Measurements from ENCODE around the gene ANKRD23.

The ANKRD23 gene

DNA sequence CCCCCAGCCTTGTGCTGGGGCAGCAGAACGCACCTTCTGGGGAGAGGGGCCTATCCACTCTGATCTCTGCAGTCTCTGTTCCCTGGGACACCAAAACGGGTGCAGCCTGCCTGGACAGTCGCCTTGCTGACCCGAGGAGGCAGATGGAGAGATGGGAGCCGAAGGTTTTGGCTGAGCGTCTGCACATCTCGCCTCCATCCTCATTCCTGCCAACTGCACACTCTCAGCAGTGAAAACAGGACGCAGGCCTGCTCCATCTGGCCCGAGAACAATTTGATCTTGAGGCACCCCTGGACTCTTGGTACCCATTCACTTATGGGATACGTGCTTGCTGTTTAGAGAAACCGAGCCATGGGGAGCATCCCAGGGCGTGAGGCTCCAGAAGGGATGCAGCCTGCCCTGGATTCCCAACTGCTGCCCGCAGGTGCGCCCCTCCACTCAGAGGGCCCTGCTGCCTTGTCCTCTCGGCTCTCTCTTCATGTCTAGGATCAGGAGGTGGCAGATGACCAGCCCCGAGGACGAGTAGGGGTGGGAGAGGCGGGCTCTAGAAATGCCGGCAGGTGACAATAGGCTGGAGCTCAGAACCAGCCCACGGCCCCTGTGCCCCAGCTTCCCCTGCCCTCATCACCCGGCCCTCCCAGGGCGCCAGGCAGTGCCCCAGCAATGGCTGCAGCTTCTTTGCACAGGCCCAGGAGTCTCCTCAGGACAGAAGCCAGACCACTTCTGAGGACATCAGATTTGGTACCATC is 35.1 kb upstream of the ANKRD23 start:
- 91% methylated on average over 22 of the region's 22 CpGs for WGBS
- H3K27me3 ChIP-seq (ENCODE audit: control insufficient read depth in 1 of 2, insufficient read depth in 1 of 2, low read length in 2 of 2), result peaks cover 24 to 41% of the 10 kb centered on the region in 2 experiments

DNA sequence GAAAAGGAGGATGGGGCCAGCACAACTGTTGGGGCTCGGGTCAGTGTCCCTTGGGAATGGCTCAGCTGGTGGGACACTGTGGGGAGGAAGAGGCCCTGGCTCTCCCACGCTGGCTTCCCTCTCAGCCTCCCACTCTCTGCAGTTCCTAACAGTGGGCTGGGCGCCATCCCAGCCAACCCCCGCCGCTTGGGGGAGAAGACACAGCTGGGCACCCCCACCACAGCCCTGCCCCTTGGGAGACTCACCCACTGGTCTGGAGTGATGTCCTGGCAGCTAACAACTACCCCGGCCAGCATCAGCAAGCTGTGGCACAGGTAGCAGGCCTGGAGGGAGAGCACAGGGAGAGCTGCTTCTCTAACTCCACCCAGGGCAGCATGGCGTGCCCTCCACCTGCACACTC is 34.4 kb upstream of the ANKRD23 start:
- no peak overlapping the region for H4K91ac ChIP-seq (ENCODE audit: low read length)
- H4K8ac ChIP-seq (ENCODE audit: low read length), result no peak overlapping the region
- no peak overlapping the region for H2BK12ac ChIP-seq (ENCODE audit: low read length in 2 of 2)
- WGBS, result 84% methylated on average over 7 of the region's 7 CpGs
- H3K27ac ChIP-seq (ENCODE audit: low read length, poor library complexity, severe bottlenecking), result no peak overlapping the region
- H3K14ac ChIP-seq (ENCODE audit: low read length in 2 of 2), result no peak overlapping the region
- peaks cover 9% of the 10 kb centered on the region for H3K4me1 ChIP-seq (ENCODE audit: control insufficient read depth, insufficient read depth, low read depth, low read length)
- H3K9me3 ChIP-seq (ENCODE audit: control insufficient read depth, low read length), result no peaks in the 10 kb centered on the region
- no peak for DNase-seq
- H3K9ac ChIP-seq (ENCODE audit: low read length), result no peak overlapping the region
- H2AK5ac ChIP-seq (ENCODE audit: low read length, severe bottlenecking), result no peak overlapping the region
- H2BK15ac ChIP-seq (ENCODE audit: low read depth, poor library complexity, severe bottlenecking), result no peak overlapping the region
- H2BK5ac ChIP-seq (ENCODE audit: low read depth, low read length, poor library complexity, severe bottlenecking), result no peak overlapping the region
- no peak overlapping the region for H3K4me2 ChIP-seq (ENCODE audit: low read length, poor library complexity, severe bottlenecking)
- H3K79me1 ChIP-seq (replicated peaks; ENCODE audit: low read length, poor library complexity, severe bottlenecking), result no peaks in the 10 kb centered on the region
- H3K4ac ChIP-seq (ENCODE audit: low read depth in 1 of 2, low read length in 2 of 2), result no peak overlapping the region
- H2BK120ac ChIP-seq (ENCODE audit: low read depth, low read length), result no peak overlapping the region
- H3K18ac ChIP-seq (ENCODE audit: low read depth in 1 of 2, low read length in 2 of 2), result no peak overlapping the region
- no peak overlapping the region for H3K4me3 ChIP-seq (ENCODE audit: insufficient read depth in 1 of 2, low read depth in 1 of 2, low read length in 2 of 2)
- H3K36me3 ChIP-seq (ENCODE audit: control insufficient read depth in 1 of 2, insufficient read depth in 2 of 2, low read depth in 1 of 2, low read length in 2 of 2), result no peaks in the 10 kb centered on the region
- H3K23ac ChIP-seq (ENCODE audit: low read length in 2 of 2), result no peak overlapping the region
- H3K27me3 ChIP-seq (ENCODE audit: control insufficient read depth in 1 of 2, insufficient read depth in 1 of 2, low read length in 2 of 2), result peaks cover 17 to 38% of the 10 kb centered on the region in 2 experiments
- no peak overlapping the region for H2AFZ ChIP-seq (ENCODE audit: low read depth, low read length)

More for the DNA sequence above, 35.1 kb upstream of the ANKRD23 start:
- Histone ChIP-seq H3K4me2 (ENCODE audit: low read length, poor library complexity, severe bottlenecking) (no peak overlapping the region), H3K4me3 (ENCODE audit: insufficient read depth in 1 of 2, low read depth in 1 of 2, low read length in 2 of 2) (no peak overlapping the region), H3K9ac (ENCODE audit: low read length) (no peak overlapping the region), H3K9me3 (ENCODE audit: control insufficient read depth, low read length) (no peaks in the 10 kb centered on the region), H3K79me1 (replicated peaks; ENCODE audit: low read length, poor library complexity, severe bottlenecking) (no peaks in the 10 kb centered on the region), H3K23ac (ENCODE audit: low read length in 2 of 2) (no peak overlapping the region), H2AK5ac (ENCODE audit: low read length, severe bottlenecking) (no peak overlapping the region), H4K91ac (ENCODE audit: low read length) (no peak overlapping the region), H3K4me1 (ENCODE audit: control insufficient read depth, insufficient read depth, low read depth, low read length) (peaks cover 9% of the 10 kb centered on the region), H2BK120ac (ENCODE audit: low read depth, low read length) (no peak overlapping the region), H2BK5ac (ENCODE audit: low read depth, low read length, poor library complexity, severe bottlenecking) (no peak overlapping the region), H4K8ac (ENCODE audit: low read length) (no peak overlapping the region), H2AFZ (ENCODE audit: low read depth, low read length) (no peak overlapping the region), H3K18ac (ENCODE audit: low read depth in 1 of 2, low read length in 2 of 2) (no peak overlapping the region), H2BK15ac (ENCODE audit: low read depth, poor library complexity, severe bottlenecking) (no peak overlapping the region), H3K14ac (ENCODE audit: low read length in 2 of 2) (no peak overlapping the region), H3K27ac (ENCODE audit: low read length, poor library complexity, severe bottlenecking) (no peak overlapping the region), H3K36me3 (ENCODE audit: control insufficient read depth in 1 of 2, insufficient read depth in 2 of 2, low read depth in 1 of 2, low read length in 2 of 2) (no peaks in the 10 kb centered on the region), H2BK12ac (ENCODE audit: low read length in 2 of 2) (no peak overlapping the region), H3K4ac (ENCODE audit: low read depth in 1 of 2, low read length in 2 of 2) (no peak overlapping the region)
- DNase-seq, result no peak

DNA sequence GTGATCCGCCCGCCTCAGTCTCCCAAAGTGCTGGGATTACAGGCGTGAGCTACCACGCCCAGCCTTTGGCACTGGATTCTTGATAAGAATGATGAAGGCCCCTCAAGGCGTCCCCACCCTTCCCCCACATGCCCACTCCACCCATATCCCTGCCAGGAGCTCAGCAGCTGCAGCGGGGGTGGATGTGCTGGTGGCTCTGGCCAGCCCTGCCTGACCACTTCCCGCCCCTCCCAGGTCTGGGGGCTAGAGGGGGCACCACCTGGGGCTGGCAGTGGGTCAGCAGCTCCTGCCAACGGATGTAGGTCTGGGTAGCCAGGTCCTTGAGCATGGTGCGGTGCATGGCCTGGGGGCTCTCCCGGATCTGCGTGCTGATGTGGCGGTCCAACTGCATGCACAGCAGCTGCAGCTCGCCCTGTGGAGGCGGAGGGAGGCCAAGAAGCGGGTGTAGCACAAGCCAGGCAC is 33.8 kb upstream of the ANKRD23 start:
- WGBS, result 90% methylated on average over 15 of the region's 15 CpGs
- H3K9me3 ChIP-seq (ENCODE audit: control insufficient read depth, low read length), result no peaks in the 10 kb centered on the region

DNA sequence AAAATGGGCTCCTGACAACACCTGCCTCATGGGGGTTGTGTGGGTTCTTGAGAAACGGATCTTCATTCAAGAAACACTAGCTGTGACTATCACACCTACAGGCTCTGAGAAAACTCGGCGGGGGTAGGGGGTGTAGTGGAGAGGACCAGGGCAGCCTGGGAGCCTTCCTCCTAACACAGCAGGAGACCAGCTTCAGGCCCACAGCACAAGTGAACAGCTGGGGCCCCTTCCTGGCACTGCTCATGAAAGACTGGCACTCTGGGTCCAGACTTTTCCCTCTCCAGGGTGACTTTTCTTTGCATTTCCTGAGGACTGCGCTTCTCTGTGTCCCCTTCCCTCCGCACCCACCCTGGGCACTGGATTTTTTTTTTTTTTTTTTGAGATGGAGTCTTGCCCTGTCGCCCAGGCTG is 33.2 kb upstream of the ANKRD23 start:
- H2BK15ac ChIP-seq (ENCODE audit: low read depth, poor library complexity, severe bottlenecking), result no peak overlapping the region
- 89% methylated on average over 6 of the region's 6 CpGs for WGBS
- DNase-seq, result no peak

More for the DNA sequence above, 33.8 kb upstream of the ANKRD23 start:
- Histone ChIP-seq H3K4me2 (ENCODE audit: low read length, poor library complexity, severe bottlenecking) (no peak overlapping the region), H2BK5ac (ENCODE audit: low read depth, low read length, poor library complexity, severe bottlenecking) (no peak overlapping the region), H3K14ac (ENCODE audit: low read length in 2 of 2) (peak overlapping the region in 1 of 2 experiments; percentile 53), H3K4ac (ENCODE audit: low read depth in 1 of 2, low read length in 2 of 2) (no peak overlapping the region), H4K91ac (ENCODE audit: low read length) (no peak overlapping the region), H2BK120ac (ENCODE audit: low read depth, low read length) (no peak overlapping the region), H4K8ac (ENCODE audit: low read length) (no peak overlapping the region), H3K27ac (ENCODE audit: low read length, poor library complexity, severe bottlenecking) (no peak overlapping the region), H3K4me3 (ENCODE audit: insufficient read depth in 1 of 2, low read depth in 1 of 2, low read length in 2 of 2) (no peak overlapping the region), H2BK15ac (ENCODE audit: low read depth, poor library complexity, severe bottlenecking) (no peak overlapping the region), H3K4me1 (ENCODE audit: control insufficient read depth, insufficient read depth, low read depth, low read length) (peaks cover 11% of the 10 kb centered on the region), H3K9ac (ENCODE audit: low read length) (no peak overlapping the region), H3K18ac (ENCODE audit: low read depth in 1 of 2, low read length in 2 of 2) (no peak overlapping the region), H2AK5ac (ENCODE audit: low read length, severe bottlenecking) (no peak overlapping the region), H3K36me3 (ENCODE audit: control insufficient read depth in 1 of 2, insufficient read depth in 2 of 2, low read depth in 1 of 2, low read length in 2 of 2) (no peaks in the 10 kb centered on the region), H3K27me3 (ENCODE audit: control insufficient read depth in 1 of 2, insufficient read depth in 1 of 2, low read length in 2 of 2) (peaks cover 11 to 37% of the 10 kb centered on the region in 2 experiments), H3K79me1 (replicated peaks; ENCODE audit: low read length, poor library complexity, severe bottlenecking) (no peaks in the 10 kb centered on the region), H2AFZ (ENCODE audit: low read depth, low read length) (no peak overlapping the region), H2BK12ac (ENCODE audit: low read length in 2 of 2) (peak overlapping the region in 1 of 2 experiments; percentile 25), H3K23ac (ENCODE audit: low read length in 2 of 2) (no peak overlapping the region)
- no peak for DNase-seq

More for the DNA sequence above, 33.2 kb upstream of the ANKRD23 start:
- no peak overlapping the region for H2BK12ac ChIP-seq (ENCODE audit: low read length in 2 of 2)
- H3K4me3 ChIP-seq (ENCODE audit: insufficient read depth in 1 of 2, low read depth in 1 of 2, low read length in 2 of 2), result no peak overlapping the region
- no peak overlapping the region for H2BK120ac ChIP-seq (ENCODE audit: low read depth, low read length)
- H3K27ac ChIP-seq (ENCODE audit: low read length, poor library complexity, severe bottlenecking), result no peak overlapping the region
- H3K14ac ChIP-seq (ENCODE audit: low read length in 2 of 2), result no peak overlapping the region
- H2AFZ ChIP-seq (ENCODE audit: low read depth, low read length), result no peak overlapping the region
- no peak overlapping the region for H3K23ac ChIP-seq (ENCODE audit: low read length in 2 of 2)
- no peaks in the 10 kb centered on the region for H3K79me1 ChIP-seq (replicated peaks; ENCODE audit: low read length, poor library complexity, severe bottlenecking)
- no peak overlapping the region for H2BK5ac ChIP-seq (ENCODE audit: low read depth, low read length, poor library complexity, severe bottlenecking)
- no peak overlapping the region for H4K91ac ChIP-seq (ENCODE audit: low read length)
- peaks cover 5 to 31% of the 10 kb centered on the region in 2 experiments for H3K27me3 ChIP-seq (ENCODE audit: control insufficient read depth in 1 of 2, insufficient read depth in 1 of 2, low read length in 2 of 2)
- no peak overlapping the region for H3K4me2 ChIP-seq (ENCODE audit: low read length, poor library complexity, severe bottlenecking)
- no peak overlapping the region for H3K4ac ChIP-seq (ENCODE audit: low read depth in 1 of 2, low read length in 2 of 2)
- peaks cover 11% of the 10 kb centered on the region for H3K4me1 ChIP-seq (ENCODE audit: control insufficient read depth, insufficient read depth, low read depth, low read length)
- no peak overlapping the region for H4K8ac ChIP-seq (ENCODE audit: low read length)
- no peak overlapping the region for H2AK5ac ChIP-seq (ENCODE audit: low read length, severe bottlenecking)
- H3K18ac ChIP-seq (ENCODE audit: low read depth in 1 of 2, low read length in 2 of 2), result no peak overlapping the region
- no peaks in the 10 kb centered on the region for H3K9me3 ChIP-seq (ENCODE audit: control insufficient read depth, low read length)
- H3K9ac ChIP-seq (ENCODE audit: low read length), result no peak overlapping the region
- H3K36me3 ChIP-seq (ENCODE audit: control insufficient read depth in 1 of 2, insufficient read depth in 2 of 2, low read depth in 1 of 2, low read length in 2 of 2), result no peaks in the 10 kb centered on the region
